Loucy (cell line): ENCODE measurements around the gene KYNU.

Experiments
- EZH2phosphoT487 ChIP-seq: fragments of 200-600 bp; IDR thresholded peaks from 2 replicates; pipeline ENCODE4 v1.6.1; 2018; ENCODE audit warnings: antibody characterized with exemption, mild to moderate bottlenecking, moderate library complexity, borderline replicate concordance
- TF ChIP-seq, protein P1 (sequence below): fragments of 200-600 bp; sonication (generic); conservative IDR thresholded peaks from 2 replicates; pipeline ENCODE4 v1.5.1; 2014; ENCODE audit warnings: mild to moderate bottlenecking, antibody characterized with exemption, low read length

- TF ChIP-seq, protein P1, sequence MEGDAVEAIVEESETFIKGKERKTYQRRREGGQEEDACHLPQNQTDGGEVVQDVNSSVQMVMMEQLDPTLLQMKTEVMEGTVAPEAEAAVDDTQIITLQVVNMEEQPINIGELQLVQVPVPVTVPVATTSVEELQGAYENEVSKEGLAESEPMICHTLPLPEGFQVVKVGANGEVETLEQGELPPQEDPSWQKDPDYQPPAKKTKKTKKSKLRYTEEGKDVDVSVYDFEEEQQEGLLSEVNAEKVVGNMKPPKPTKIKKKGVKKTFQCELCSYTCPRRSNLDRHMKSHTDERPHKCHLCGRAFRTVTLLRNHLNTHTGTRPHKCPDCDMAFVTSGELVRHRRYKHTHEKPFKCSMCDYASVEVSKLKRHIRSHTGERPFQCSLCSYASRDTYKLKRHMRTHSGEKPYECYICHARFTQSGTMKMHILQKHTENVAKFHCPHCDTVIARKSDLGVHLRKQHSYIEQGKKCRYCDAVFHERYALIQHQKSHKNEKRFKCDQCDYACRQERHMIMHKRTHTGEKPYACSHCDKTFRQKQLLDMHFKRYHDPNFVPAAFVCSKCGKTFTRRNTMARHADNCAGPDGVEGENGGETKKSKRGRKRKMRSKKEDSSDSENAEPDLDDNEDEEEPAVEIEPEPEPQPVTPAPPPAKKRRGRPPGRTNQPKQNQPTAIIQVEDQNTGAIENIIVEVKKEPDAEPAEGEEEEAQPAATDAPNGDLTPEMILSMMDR, result no peak
- no peak for TF ChIP-seq EZH2phosphoT487
Measured at GRCh38 chr2:142965443-142965842, 88.0 kb downstream of the KYNU start.
